ENCODE data around the gene SEPTIN10. TPM values are rescaled to one million over a fixed set of nuclear protein-coding genes. Genes with fewer than 3 reads are reported as not detected.
A peak's percentile ranks its signal among the peaks of the same experiment; 100 is the strongest.

SEPTIN10 gene
- total and polyA plus RNA-seq, 2 experiments from 2014 or later = 52.3 to 85.1 TPM

- Mint-ChIP-seq H3K4me1 (peaks cover 36% of the 10 kb centered on the region), H3K36me3 (ENCODE audit: low read depth) (peaks cover 13% of the 10 kb centered on the region), H3K27me3 (ENCODE audit: insufficient read depth, low read depth, poor library complexity) (peaks cover 20% of the 10 kb centered on the region), H3K27ac (no peak overlapping the region), H3K9me3 (peaks cover 2% of the 10 kb centered on the region; the same call in 2 of the 3 replicates), H3K4me3 (peak overlapping the region; percentile 93)
- no peaks in the 10 kb centered on the region for H3F3A ChIP-seq (replicated peaks; ENCODE audit: low read depth)
- H3K27ac ChIP-seq (ENCODE audit: low read depth) = no peak overlapping the region
- H3K4me2 ChIP-seq = peak overlapping the region; percentile 92
- ATAC-seq = no peak
- H3K79me2 ChIP-seq (replicated peaks; ENCODE audit: insufficient read depth) = peaks cover 76% of the 10 kb centered on the region
- H3K27me3 ChIP-seq (ENCODE audit: insufficient read depth) = peaks cover 19% of the 10 kb centered on the region
- peaks cover 31% of the 10 kb centered on the region for H3K4me1 ChIP-seq (ENCODE audit: insufficient read depth)
- H3K9me2 ChIP-seq (ENCODE audit: insufficient read depth) = no peaks in the 10 kb centered on the region
- H2AFZ ChIP-seq = no peak overlapping the region
- peak overlapping the region; percentile 97 for H3K4me3 ChIP-seq
- no peak for DNase-seq (ENCODE audit: low spot score)
- TF ChIP-seq CTCF (conservative IDR thresholded peaks at IDR 0.05; ENCODE audit: low read depth in 2 of 2) = 0 out of 4 replicates have a peak, but pooled peaks of 1 of the 2 experiments have one; percentile 11
- no peak for TF ChIP-seq ZNF114 (CRISPR knock-in tag; IDR thresholded peaks at IDR 0.05)
- no peak for TF ChIP-seq STAT1 (IDR thresholded peaks at IDR 0.05; ENCODE audit: unreplicated experiment)
- peaks cover 20% of the 10 kb centered on the region for H4K20me1 ChIP-seq (replicated peaks; ENCODE audit: insufficient read depth)
- no peaks in the 10 kb centered on the region for H3K36me3 ChIP-seq (ENCODE audit: insufficient read depth)
Observed at GRCh38 chr2:109611467-109612095, 2.2 kb downstream of the SEPTIN10 start.

DNA sequence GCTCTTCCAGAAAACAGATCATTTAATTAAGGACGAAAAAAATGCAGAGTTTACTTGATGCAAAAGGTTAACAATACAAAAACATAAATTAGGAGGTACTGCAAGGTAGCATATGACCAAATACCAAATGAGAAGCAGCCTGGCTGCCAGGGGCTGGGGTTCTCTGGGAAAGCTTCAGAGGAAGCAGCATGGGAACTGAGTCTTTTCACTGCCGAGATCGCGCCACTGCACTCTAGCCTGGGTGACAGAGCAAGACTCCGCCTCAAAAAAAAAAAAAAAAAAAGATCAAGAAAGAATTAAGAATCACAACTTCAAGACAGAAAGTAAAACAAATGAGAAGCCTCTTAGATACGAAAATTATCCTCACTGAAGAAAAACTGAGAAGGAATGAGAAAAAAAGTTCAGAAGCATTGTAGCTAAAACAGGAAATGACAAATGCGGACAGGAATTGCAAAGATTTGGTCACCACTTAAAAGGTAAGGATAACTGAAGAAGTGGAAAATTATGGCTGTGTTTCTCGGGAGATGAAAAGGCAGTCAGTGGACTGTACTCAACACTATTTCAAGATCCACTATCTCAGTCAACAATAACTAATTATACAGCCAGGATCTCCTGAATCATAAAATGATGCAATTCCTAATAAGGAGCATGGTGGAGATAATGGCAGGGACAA is 4.3 kb downstream of the SEPTIN10 start:
- Mint-ChIP-seq H3K9me3 (peaks cover 2% of the 10 kb centered on the region; the same call in 1 of the 3 replicates), H3K27ac (peak overlapping the region; percentile 83), H3K4me1 (peaks cover 33% of the 10 kb centered on the region), H3K27me3 (ENCODE audit: insufficient read depth, low read depth, poor library complexity) (peaks cover 11% of the 10 kb centered on the region), H3K36me3 (ENCODE audit: low read depth) (peaks cover 6% of the 10 kb centered on the region; the same call in 2 of the 3 replicates), H3K4me3 (peak overlapping the region; percentile 3; the same call in 1 of the 3 replicates)
- no peaks in the 10 kb centered on the region for H3K9me2 ChIP-seq (ENCODE audit: insufficient read depth)
- peaks cover 87% of the 10 kb centered on the region for H3K79me2 ChIP-seq (replicated peaks; ENCODE audit: insufficient read depth)
- ATAC-seq (no peak), DNase-seq (ENCODE audit: low spot score) (peak; percentile 27)
- no peak overlapping the region for H3K4me3 ChIP-seq
- peaks cover 25% of the 10 kb centered on the region for H3K4me1 ChIP-seq (ENCODE audit: insufficient read depth)
- peaks cover 20% of the 10 kb centered on the region for H4K20me1 ChIP-seq (replicated peaks; ENCODE audit: insufficient read depth)
- H3K36me3 ChIP-seq (ENCODE audit: insufficient read depth) = no peaks in the 10 kb centered on the region
- H2AFZ ChIP-seq = no peak overlapping the region
- H3K27me3 ChIP-seq (ENCODE audit: insufficient read depth) = no peaks in the 10 kb centered on the region
- no peak overlapping the region for H3K27ac ChIP-seq (ENCODE audit: low read depth)
- H3F3A ChIP-seq (replicated peaks; ENCODE audit: low read depth) = no peaks in the 10 kb centered on the region
- peak overlapping the region; percentile 2; the same call in 1 of the 2 replicates for H3K4me2 ChIP-seq
- TF ChIP-seq ZNF462 (CRISPR knock-in tag; IDR thresholded peaks at IDR 0.05) (no peak), STAT1 (IDR thresholded peaks at IDR 0.05; ENCODE audit: unreplicated experiment) (no peak), EZH2phosphoT487 (IDR thresholded peaks at IDR 0.05; ENCODE audit: unreplicated experiment) (no peak), ZNF114 (CRISPR knock-in tag; IDR thresholded peaks at IDR 0.05) (no peak), NANOG (IDR thresholded peaks at IDR 0.05; ENCODE audit: borderline replicate concordance) (no peak), CTCF (conservative IDR thresholded peaks at IDR 0.05; ENCODE audit: low read depth in 2 of 2) (no peak), ZNF331 (CRISPR knock-in tag; IDR thresholded peaks at IDR 0.05; ENCODE audit: low read depth) (no peak), EZH2 (IDR thresholded peaks at IDR 0.05; ENCODE audit: low read depth, unreplicated experiment) (no peak), POLR2AphosphoS5 (IDR thresholded peaks at IDR 0.05; ENCODE audit: low read depth) (no peak)
